SW480 (cell line): ENCODE results near the gene GDF7.

ENCODE experiments used
- DNase-seq: peaks from one replicate; pipeline ENCODE4 v3.0.0-alpha.2; 2016; ENCODE audit warnings: low spot score

Gene GDF7

DNA sequence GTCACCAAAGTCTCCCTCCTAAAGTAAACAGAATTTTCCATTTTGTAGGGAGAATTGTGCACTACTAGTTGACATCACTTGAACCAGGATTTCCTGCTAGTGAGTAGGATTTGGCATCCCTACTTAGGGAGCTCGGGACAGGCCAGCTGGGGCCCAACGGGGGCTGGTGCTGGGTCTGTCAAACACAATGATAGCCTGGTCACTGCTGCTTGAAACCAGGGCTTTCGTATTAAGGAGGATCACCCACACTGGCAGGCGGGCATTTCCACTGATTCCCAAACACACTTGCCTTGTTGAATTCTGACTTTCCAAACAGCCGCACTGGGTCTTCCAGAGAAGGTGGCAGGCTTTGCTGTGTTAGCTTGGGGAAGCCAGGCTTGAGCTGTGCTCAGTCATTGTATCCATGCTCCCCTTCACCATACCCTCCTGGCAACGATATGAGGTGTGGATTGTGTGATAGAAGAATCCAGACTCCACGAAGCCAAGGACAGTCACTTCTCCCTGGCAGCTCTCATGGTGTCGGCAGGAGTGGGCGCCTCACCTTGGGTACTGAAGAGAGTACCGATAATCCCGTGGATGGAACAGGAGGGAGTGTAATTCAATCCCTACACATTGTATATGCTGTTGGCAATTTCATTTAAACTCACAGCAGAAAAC is 7.5 kb downstream of the GDF7 start:
- DNase-seq: no peak

GRCh38 chr2:20674974-20675679 is 8.2 kb downstream of the GDF7 start:
- DNase-seq: no peak

DNA sequence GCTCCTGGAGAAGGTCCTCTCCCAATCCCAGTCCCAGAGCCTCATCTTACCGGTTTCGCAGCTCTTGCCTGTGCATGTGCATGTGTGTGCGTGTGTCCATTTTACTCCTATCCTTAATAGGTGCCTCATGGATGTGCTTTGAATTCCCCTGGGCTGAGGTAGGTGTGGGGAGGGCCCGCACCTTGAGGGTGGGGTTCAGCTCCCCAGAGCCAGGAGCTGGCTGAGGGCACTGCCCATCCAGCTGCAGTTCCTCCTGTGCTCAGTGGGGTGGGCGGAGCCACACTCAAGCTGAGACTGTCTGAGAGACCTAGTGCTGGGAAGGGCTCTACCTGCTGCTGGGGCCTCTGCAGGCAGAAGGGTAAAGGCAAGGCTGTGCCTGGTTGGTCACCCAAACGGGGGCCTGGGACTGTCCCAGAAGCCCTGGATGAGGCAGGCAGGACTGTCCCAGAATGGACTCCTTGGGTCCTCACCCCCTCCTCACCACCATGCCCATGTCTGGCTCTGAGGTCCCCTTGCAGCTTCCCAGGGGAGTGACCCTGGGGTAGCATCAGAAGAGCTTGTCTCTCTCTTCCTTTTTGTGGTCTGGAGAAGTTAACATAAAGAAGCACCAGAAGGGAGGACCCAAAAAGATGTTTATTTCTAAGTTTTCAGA is 8.9 kb downstream of the GDF7 start:
- DNase-seq: peak; percentile 24

- DNase-seq: no peak
Observed at GRCh38 chr2:20676353-20677215, 9.6 kb downstream of the GDF7 start.

GRCh38 chr2:20677301-20678085 is 10.5 kb downstream of the GDF7 start:
- DNase-seq: no peak

DNA sequence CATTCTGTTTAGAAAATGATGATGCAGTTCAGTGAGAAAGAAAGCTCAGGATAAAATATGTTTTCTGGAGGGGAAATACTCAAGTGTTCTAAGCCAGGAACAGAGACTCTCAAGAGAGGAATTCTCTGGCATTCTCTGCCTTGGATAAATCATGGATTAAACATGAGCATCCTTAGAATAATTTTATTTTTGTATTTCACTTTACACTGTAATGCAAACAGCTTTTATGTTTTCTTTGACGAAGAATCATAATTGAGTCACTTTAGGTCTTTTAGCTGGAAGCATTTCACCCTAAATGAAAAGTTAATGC is 11.1 kb downstream of the GDF7 start:
- no peak for DNase-seq

DNA sequence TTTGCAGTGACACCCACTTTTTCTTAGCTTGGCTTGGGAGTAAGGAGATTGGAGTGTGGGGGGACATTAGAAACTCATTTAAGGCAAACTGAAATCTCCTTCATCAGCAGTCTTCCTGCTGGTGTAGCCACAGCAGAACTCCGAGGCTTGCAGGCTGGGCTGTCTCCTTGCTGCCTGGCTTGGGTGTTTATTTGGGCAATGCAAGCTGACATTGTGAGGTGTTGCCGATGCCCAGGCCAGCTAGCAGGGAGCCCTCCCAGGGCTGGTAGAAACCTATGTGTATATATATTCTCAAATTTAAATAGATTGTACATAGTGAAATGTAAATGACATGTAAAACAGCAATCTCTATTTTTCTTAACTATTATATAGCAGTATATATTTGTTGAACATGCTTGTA is 11.8 kb downstream of the GDF7 start:
- DNase-seq: no peak

- no peak for DNase-seq
Observed at GRCh38 chr2:20680744-20681375, 13.9 kb downstream of the GDF7 start.

- DNase-seq: no peak
Observed at GRCh38 chr2:20682167-20682920, 15.4 kb downstream of the GDF7 start.

GRCh38 chr2:20684581-20685063 is 17.7 kb downstream of the GDF7 start:
- DNase-seq: no peak

GRCh38 chr2:20687260-20687832 is 20.4 kb downstream of the GDF7 start:
- DNase-seq: no peak

DNA sequence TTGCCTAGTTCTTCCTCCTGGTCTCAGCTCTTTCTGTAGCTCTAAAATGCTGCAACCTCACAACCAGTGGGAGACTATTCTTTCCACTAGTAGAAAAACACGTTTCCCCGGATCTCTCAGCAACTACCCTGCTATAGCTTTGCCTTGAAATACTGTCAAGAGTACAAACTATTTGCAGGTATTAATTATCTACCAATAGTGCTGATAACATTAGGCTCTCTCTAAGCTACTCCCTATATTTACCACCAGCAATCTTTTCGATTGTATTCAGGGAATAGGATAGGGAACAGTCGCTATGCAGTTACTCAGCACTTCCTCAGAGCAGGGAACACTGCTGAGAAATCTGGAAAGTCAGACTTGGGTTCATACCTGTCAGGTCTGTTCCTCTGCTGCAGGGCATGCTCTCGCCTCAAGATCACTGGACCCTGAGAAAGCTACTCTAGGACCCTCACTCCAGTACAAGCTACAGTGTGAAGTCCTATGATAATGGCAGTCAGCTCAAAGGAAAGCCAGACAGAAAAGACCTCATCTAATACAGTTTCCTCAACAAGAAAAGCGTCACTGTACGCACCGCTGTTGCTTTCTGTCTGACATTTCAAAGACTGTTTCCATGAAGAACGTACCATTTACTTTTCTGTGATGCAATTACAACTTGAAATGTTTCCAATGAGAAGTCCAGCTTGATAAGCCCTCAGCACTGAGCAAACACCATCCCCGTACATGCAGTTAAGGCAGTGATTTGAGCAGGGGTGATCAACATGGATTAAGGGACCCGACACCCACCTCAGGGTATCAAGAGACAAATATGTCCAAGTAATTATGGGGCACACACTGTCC is 22.7 kb downstream of the GDF7 start:
- DNase-seq: no peak

DNA sequence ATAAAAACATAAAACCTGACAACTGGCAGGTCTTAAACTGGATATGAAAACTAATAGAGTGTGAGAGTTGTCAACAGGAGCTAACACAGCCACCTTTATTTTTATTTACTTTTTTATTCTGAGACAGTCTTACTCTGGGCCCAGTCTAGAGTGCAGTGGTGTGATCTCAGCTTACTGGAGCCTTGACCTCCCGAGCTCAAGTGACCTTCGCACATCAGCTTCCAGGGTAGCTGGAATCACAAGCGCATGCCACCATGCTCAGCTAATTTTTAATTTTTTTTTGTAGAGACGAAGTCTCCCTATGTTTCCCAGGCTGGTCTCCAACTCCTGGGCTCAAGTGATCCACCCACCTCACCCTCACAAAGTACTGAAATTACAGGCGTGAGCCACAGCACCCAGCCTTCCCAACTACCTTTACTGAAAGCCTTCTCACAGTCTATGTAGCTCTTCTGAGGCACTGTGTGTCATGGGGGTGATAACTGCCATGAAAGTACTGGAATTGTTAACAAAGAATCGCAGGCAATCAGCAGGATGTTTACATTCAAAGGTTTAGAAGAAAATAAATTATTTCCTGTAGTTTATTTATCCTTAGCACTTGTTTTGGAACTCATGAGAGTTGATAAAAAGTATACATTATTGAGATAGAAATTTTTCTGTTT is 24.3 kb downstream of the GDF7 start:
- DNase-seq: no peak

DNA sequence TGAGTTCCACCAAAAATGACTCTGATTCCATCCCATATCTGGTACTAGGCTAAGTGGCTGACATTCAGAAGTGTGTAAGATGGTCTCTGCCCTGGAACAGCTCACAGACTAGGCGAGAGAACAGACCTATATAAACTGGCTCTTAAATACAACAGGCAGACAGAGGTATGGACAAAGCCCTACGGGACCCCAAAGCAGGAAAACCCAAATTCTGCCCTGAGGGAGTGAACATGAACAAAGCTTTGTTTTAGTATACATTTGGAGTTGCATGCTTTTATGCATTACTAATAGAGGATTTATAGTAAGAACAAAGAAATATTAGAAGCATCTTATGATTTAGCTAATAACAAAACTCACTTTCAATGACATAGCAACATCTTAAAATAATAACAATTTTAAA is 25.1 kb downstream of the GDF7 start:
- DNase-seq: no peak

- DNase-seq: no peak
Observed at GRCh38 chr2:20693317-20693716, 26.4 kb downstream of the GDF7 start.

GRCh38 chr2:20696366-20696765 is 29.4 kb downstream of the GDF7 start:
- DNase-seq: no peak

- DNase-seq: no peak
Observed at GRCh38 chr2:20697322-20697934, 30.5 kb downstream of the GDF7 start.
